HepG2 (cell line): ENCODE results near the gene NSUN3. TPM values are rescaled to one million over a fixed set of nuclear protein-coding genes. Genes with fewer than 3 reads are reported as not detected.

Experiments used
- ATF1 ChIP-seq: IDR thresholded peaks from 2 replicates; pipeline ENCODE4 v1.6.1; 2016; ENCODE audit warnings: mild to moderate bottlenecking, control low read depth
- ATM ChIP-seq: fragments of 450-650 bp; IDR thresholded peaks from 2 replicates; pipeline ENCODE4 v1.7.1; 2017; ENCODE audit warnings: mild to moderate bottlenecking, borderline replicate concordance
- BRCA1 ChIP-seq: sonication (generic); formaldehyde crosslinking; IDR thresholded peaks from 2 replicates; pipeline ENCODE4 v1.4.0; 2020; ENCODE audit warnings: missing genetic modification reagents
- FOXM1 ChIP-seq: sonication (generic); formaldehyde crosslinking; IDR thresholded peaks from 2 replicates; pipeline ENCODE4 v1.5.0; 2020; ENCODE audit warnings: missing genetic modification reagents
- HOXD1 ChIP-seq: sonication (generic); formaldehyde crosslinking; IDR thresholded peaks from 2 replicates; pipeline ENCODE4 v1.5.0; 2020; ENCODE audit warnings: missing genetic modification reagents
- IKZF4 ChIP-seq: sonication (generic); formaldehyde crosslinking; IDR thresholded peaks from 2 replicates; pipeline ENCODE4 v1.5.1; 2020; ENCODE audit warnings: borderline replicate concordance, mild to moderate bottlenecking, low read depth, missing genetic modification reagents; ENCODE audit errors: not compliant biosample characterization
- PHF5A ChIP-seq: IDR thresholded peaks from one replicate; pipeline ENCODE4 v1.6.1; 2018; ENCODE audit warnings: low read depth, missing genetic modification reagents; ENCODE audit not compliant: unreplicated experiment
- TCF12 ChIP-seq, 2 experiments: fragments of 450-650 bp in 1 of 2; sonication (generic) in 1 of 2; formaldehyde crosslinking in 1 of 2; IDR thresholded peaks; 2 replicates each; pipeline versions ENCODE4 v1.6.1 to v1.8.0; 2017 to 2022; ENCODE audit warnings: antibody characterized with exemption in 1 of 2, mild to moderate bottlenecking in 1 of 2, missing genetic modification reagents in 1 of 2, moderate library complexity in 1 of 2
- XRCC5 ChIP-seq: fragments of 200-400 bp; formaldehyde crosslinking; optimal IDR thresholded peaks from 2 replicates; pipeline ENCODE3; 2017; ENCODE audit warnings: mild to moderate bottlenecking, low read length
- ZNF350 ChIP-seq: sonication (generic); formaldehyde crosslinking; IDR thresholded peaks from 2 replicates; pipeline ENCODE4 v1.4.0; 2020; ENCODE audit warnings: mild to moderate bottlenecking, low read depth, missing genetic modification reagents, borderline replicate concordance
- ZNF563 ChIP-seq: sonication (generic); formaldehyde crosslinking; IDR thresholded peaks from 2 replicates; pipeline ENCODE4 v1.8.0; 2022; ENCODE audit warnings: mild to moderate bottlenecking, moderate library complexity, missing genetic modification reagents
- ZNF577 ChIP-seq: sonication (generic); formaldehyde crosslinking; IDR thresholded peaks from 2 replicates; pipeline ENCODE4 v1.4.0; 2020; ENCODE audit warnings: mild to moderate bottlenecking, low read depth, missing genetic modification reagents, borderline replicate concordance
- polyA plus RNA-seq, 8 experiments: library from polyadenylated mRNA; depleted of rRNA in 3 of 8; stranded (reverse) in 7 of 8; unstranded in 1 of 8; fragments of >200 nt; fragmentation: Illumina TruSeq in 4 of 8; extraction: Trizol in 4 of 8; gene quantifications; 2 replicates each; pipeline versions ENCODE4 v1.2.1 to v1.2.3, GENCODE V29; 2011 to 2016; ENCODE audit warnings: low read depth in 4 of 8, missing spikeins in 1 of 8, mixed read lengths in 1 of 8; ENCODE audit not compliant: insufficient read depth in 1 of 8
- total RNA-seq, 5 experiments: library from RNA; depleted of rRNA; stranded (reverse); fragments of >200 nt; fragmentation: Illumina TruSeq; extraction: Trizol; gene quantifications; 2 replicates each; pipeline ENCODE4 v1.2.3, GENCODE V29; 2016; ENCODE audit warnings: low read depth in 1 of 5
- TF ChIP-seq, protein P1 (sequence below): sonication (generic); formaldehyde crosslinking; IDR thresholded peaks from 2 replicates; pipeline ENCODE4 v1.4.0; 2020; ENCODE audit warnings: mild to moderate bottlenecking, missing genetic modification reagents, borderline replicate concordance
- TF ChIP-seq, protein P2 (sequence below): sonication (generic); formaldehyde crosslinking; IDR thresholded peaks from 2 replicates; pipeline ENCODE4 v1.4.0; 2020; ENCODE audit warnings: missing genetic modification reagents, borderline replicate concordance
- TF ChIP-seq, protein P3 (sequence below): sonication (generic); formaldehyde crosslinking; IDR thresholded peaks from 2 replicates; pipeline ENCODE4 v1.8.0; 2022; ENCODE audit warnings: low read depth, missing genetic modification reagents
- TF ChIP-seq, protein P4 (sequence below): sonication (generic); formaldehyde crosslinking; IDR thresholded peaks from 2 replicates; pipeline ENCODE4 v1.8.1; 2023; ENCODE audit warnings: mild to moderate bottlenecking, missing genetic modification reagents

NSUN3 gene
- total and polyA plus RNA-seq, 2 of the 13 experiments (the other 11 are each of a cell fraction or from before 2014, with no cell fraction given) = 3.2 to 10.6 TPM

DNA sequence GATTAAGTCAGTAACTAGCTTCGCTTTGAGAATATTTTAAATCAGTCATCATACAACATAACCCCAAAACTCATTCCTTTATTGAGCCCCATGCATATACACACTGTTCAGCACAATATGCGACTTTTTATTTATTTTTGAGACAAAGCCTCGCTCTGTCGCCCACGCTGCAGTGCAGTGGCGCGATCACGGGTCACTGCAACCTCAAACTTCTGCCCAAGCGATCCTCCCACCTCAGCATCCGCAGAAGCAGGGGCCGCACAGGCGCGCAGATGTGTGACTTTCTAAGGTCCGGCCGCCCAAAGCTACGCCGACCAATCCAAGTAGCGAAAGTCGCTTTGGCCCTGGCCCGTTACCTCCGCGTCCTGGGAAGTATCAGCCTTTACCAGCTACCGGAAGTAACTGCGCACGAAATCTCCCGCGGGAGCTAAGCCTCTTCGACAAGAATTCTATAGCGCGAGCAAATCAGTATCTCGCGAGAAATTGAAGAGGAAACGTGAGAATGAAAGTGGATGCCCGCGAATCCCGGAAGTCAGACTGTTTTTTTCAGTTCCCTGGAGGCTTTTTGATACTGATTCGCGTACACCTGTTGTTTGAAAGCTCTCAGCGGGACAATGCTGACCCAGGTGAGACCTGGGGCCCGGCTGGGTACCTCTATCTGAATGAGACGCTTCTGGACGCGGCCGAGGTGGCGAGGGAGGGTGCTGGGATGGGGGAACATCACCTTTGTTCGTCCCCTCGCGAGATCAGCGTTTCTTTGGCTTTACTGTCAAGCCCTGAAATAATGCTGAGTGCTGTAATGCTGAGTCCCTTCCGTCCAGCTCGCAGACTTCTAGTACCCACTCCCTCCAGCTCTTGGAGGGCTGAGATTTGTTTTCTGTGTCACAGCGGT lies at the start of gene NSUN3, which contains the start of gene DHFR2 (continued):
- TF ChIP-seq, protein P1, sequence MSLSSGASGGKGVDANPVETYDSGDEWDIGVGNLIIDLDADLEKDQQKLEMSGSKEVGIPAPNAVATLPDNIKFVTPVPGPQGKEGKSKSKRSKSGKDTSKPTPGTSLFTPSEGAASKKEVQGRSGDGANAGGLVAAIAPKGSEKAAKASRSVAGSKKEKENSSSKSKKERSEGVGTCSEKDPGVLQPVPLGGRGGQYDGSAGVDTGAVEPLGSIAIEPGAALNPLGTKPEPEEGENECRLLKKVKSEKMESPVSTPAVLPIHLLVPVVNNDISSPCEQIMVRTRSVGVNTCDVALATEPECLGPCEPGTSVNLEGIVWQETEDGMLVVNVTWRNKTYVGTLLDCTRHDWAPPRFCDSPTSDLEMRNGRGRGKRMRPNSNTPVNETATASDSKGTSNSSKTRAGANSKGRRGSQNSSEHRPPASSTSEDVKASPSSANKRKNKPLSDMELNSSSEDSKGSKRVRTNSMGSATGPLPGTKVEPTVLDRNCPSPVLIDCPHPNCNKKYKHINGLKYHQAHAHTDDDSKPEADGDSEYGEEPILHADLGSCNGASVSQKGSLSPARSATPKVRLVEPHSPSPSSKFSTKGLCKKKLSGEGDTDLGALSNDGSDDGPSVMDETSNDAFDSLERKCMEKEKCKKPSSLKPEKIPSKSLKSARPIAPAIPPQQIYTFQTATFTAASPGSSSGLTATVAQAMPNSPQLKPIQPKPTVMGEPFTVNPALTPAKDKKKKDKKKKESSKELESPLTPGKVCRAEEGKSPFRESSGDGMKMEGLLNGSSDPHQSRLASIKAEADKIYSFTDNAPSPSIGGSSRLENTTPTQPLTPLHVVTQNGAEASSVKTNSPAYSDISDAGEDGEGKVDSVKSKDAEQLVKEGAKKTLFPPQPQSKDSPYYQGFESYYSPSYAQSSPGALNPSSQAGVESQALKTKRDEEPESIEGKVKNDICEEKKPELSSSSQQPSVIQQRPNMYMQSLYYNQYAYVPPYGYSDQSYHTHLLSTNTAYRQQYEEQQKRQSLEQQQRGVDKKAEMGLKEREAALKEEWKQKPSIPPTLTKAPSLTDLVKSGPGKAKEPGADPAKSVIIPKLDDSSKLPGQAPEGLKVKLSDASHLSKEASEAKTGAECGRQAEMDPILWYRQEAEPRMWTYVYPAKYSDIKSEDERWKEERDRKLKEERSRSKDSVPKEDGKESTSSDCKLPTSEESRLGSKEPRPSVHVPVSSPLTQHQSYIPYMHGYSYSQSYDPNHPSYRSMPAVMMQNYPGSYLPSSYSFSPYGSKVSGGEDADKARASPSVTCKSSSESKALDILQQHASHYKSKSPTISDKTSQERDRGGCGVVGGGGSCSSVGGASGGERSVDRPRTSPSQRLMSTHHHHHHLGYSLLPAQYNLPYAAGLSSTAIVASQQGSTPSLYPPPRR = no peak; the same call in 1 of the 2 replicates
- TF ChIP-seq TCF12 (IDR thresholded peaks at IDR 0.05) (no peak), TCF12 (CRISPR knock-in tag; IDR thresholded peaks at IDR 0.05) (no peak), BRCA1 (CRISPR knock-in tag) (no peak), FOXM1 (no peak), IKZF4 (CRISPR knock-in tag) (peak; percentile 12), ZNF350 (CRISPR knock-in tag) (peak; percentile 53; the same call in 1 of the 2 replicates), PHF5A (CRISPR knock-in tag) (no peak), ATM (no peak), HOXD1 (CRISPR knock-in tag) (no peak), ZNF563 (peak; percentile 69; the same call in 1 of the 2 replicates), ZNF577 (CRISPR knock-in tag) (no peak), ATF1 (CRISPR knock-in tag) (peak; percentile 68; the same call in 1 of the 2 replicates), XRCC5 (peak; percentile 18)
- TF ChIP-seq, protein P2, sequence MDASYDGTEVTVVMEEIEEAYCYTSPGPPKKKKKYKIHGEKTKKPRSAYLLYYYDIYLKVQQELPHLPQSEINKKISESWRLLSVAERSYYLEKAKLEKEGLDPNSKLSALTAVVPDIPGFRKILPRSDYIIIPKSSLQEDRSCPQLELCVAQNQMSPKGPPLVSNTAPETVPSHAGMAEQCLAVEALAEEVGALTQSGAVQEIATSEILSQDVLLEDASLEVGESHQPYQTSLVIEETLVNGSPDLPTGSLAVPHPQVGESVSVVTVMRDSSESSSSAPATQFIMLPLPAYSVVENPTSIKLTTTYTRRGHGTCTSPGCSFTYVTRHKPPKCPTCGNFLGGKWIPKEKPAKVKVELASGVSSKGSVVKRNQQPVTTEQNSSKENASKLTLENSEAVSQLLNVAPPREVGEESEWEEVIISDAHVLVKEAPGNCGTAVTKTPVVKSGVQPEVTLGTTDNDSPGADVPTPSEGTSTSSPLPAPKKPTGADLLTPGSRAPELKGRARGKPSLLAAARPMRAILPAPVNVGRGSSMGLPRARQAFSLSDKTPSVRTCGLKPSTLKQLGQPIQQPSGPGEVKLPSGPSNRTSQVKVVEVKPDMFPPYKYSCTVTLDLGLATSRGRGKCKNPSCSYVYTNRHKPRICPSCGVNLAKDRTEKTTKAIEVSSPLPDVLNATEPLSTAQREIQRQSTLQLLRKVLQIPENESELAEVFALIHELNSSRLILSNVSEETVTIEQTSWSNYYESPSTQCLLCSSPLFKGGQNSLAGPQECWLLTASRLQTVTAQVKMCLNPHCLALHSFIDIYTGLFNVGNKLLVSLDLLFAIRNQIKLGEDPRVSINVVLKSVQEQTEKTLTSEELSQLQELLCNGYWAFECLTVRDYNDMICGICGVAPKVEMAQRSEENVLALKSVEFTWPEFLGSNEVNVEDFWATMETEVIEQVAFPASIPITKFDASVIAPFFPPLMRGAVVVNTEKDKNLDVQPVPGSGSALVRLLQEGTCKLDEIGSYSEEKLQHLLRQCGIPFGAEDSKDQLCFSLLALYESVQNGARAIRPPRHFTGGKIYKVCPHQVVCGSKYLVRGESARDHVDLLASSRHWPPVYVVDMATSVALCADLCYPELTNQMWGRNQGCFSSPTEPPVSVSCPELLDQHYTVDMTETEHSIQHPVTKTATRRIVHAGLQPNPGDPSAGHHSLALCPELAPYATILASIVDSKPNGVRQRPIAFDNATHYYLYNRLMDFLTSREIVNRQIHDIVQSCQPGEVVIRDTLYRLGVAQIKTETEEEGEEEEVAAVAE (CRISPR knock-in tag) = 0 out of 2 replicates have a peak, but pooled peaks have one; percentile 24
- TF ChIP-seq, protein P3, sequence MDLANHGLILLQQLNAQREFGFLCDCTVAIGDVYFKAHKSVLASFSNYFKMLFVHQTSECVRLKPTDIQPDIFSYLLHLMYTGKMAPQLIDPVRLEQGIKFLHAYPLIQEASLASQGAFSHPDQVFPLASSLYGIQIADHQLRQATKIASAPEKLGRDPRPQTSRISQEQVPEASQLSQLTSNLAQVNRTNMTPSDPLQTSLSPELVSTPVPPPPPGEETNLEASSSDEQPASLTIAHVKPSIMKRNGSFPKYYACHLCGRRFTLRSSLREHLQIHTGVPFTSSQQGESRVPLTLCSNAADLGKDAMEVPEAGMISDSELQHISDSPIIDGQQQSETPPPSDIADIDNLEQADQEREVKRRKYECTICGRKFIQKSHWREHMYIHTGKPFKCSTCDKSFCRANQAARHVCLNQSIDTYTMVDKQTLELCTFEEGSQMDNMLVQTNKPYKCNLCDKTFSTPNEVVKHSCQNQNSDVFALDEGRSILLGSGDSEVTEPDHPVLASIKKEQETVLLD = no peak
- TF ChIP-seq, protein P4, sequence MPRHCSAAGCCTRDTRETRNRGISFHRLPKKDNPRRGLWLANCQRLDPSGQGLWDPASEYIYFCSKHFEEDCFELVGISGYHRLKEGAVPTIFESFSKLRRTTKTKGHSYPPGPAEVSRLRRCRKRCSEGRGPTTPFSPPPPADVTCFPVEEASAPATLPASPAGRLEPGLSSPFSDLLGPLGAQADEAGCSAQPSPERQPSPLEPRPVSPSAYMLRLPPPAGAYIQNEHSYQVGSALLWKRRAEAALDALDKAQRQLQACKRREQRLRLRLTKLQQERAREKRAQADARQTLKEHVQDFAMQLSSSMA (CRISPR knock-in tag) = no peak
